ENCODE measurements around the gene KIAA1671.

DNA sequence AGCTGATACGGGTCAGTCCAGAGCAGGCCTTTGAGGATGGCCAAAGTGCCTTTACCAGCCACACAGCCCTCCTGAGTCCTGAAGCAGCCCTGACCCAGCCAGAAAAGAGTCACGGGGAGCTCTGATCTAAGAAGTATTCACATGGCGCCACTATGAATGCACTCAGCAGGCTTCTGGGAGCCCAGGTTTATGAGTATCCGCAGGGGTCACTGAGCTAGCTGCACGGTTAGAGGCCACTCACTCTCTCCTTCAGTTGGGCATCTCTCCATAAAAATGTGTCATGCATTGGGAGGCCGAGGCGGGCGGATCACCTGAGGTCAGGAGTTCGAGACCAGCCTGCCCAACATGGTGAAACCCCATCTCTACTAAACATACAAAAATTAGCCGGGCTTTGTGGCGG is 10.3 kb downstream of the KIAA1671 start:
- TF ChIP-seq, protein P1, sequence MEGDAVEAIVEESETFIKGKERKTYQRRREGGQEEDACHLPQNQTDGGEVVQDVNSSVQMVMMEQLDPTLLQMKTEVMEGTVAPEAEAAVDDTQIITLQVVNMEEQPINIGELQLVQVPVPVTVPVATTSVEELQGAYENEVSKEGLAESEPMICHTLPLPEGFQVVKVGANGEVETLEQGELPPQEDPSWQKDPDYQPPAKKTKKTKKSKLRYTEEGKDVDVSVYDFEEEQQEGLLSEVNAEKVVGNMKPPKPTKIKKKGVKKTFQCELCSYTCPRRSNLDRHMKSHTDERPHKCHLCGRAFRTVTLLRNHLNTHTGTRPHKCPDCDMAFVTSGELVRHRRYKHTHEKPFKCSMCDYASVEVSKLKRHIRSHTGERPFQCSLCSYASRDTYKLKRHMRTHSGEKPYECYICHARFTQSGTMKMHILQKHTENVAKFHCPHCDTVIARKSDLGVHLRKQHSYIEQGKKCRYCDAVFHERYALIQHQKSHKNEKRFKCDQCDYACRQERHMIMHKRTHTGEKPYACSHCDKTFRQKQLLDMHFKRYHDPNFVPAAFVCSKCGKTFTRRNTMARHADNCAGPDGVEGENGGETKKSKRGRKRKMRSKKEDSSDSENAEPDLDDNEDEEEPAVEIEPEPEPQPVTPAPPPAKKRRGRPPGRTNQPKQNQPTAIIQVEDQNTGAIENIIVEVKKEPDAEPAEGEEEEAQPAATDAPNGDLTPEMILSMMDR (IDR thresholded peaks at IDR 0.05 in 8 of 11, conservative IDR thresholded peaks at IDR 0.05 in 3 of 11): no peak
- TF ChIP-seq POLR2A (IDR thresholded peaks at IDR 0.05) (no peak), POLR2AphosphoS5 (IDR thresholded peaks at IDR 0.05) (no peak)

Measured in spleen (tissue), 7 donors.